Activated naive CD8-positive, alpha-beta T cell treated with anti-CD3 and anti-CD28 coated beads for 36 hours (primary cell): ENCODE data around the gene MRPL51. TPM values are rescaled to one million over a fixed set of nuclear protein-coding genes. Genes with fewer than 3 reads are reported as not detected.

Experiments
- DNase-seq: peaks from one replicate; pipeline ENCODE4 v3.0.0; 2021
- H3K27ac Mint-ChIP-seq: one replicate; pipeline ENCODE4 v1.8.0; 2022; ENCODE audit warnings: mild to moderate bottlenecking, moderate library complexity, mixed read lengths
- H3K27me3 Mint-ChIP-seq: one replicate; pipeline ENCODE4 v1.8.0; 2022; ENCODE audit warnings: mild to moderate bottlenecking, mixed read lengths
- H3K36me3 Mint-ChIP-seq: one replicate; pipeline ENCODE4 v1.8.0; 2021; ENCODE audit warnings: mild to moderate bottlenecking, mixed read lengths
- H3K4me1 Mint-ChIP-seq: one replicate; pipeline ENCODE4 v1.8.0; 2021; ENCODE audit warnings: mixed read lengths
- H3K4me3 Mint-ChIP-seq: one replicate; pipeline ENCODE4 v1.8.0; 2022; ENCODE audit warnings: mild to moderate bottlenecking, moderate library complexity, mixed read lengths
- H3K9me3 Mint-ChIP-seq: one replicate; pipeline ENCODE4 v1.8.0; 2022; ENCODE audit warnings: mixed read lengths
- total RNA-seq, 2 experiments: library from RNA; stranded (reverse); gene quantifications; one replicate each; pipeline ENCODE4 v1.2.3, GENCODE V29; 2021

Gene MRPL51
- total RNA-seq, 2 experiments from 2014 or later: 311 to 312 TPM

- DNase-seq: peak; percentile 79
- H3K4me3 Mint-ChIP-seq: peak overlapping the region; percentile 99
- H3K27ac Mint-ChIP-seq: peak overlapping the region; percentile 99
- H3K4me1 Mint-ChIP-seq: peaks cover 59% of the 10 kb centered on the region
- H3K27me3 Mint-ChIP-seq: peaks cover 29% of the 10 kb centered on the region
- peaks cover 72% of the 10 kb centered on the region for H3K36me3 Mint-ChIP-seq
- H3K9me3 Mint-ChIP-seq: no peaks in the 10 kb centered on the region
These were observed 42.1 kb upstream of the MRPL51 start for GRCh38 chr12:6534945-6535696.

- H3K4me1 Mint-ChIP-seq: peaks cover 54% of the 10 kb centered on the region
- no peak for DNase-seq
- peak overlapping the region; percentile 99 for H3K27ac Mint-ChIP-seq
- peak overlapping the region; percentile 99 for H3K4me3 Mint-ChIP-seq
- H3K27me3 Mint-ChIP-seq: peaks cover 29% of the 10 kb centered on the region
- peaks cover 72% of the 10 kb centered on the region for H3K36me3 Mint-ChIP-seq
- H3K9me3 Mint-ChIP-seq: no peaks in the 10 kb centered on the region
These were observed 41.6 kb upstream of the MRPL51 start for GRCh38 chr12:6534695-6534944.

- peaks cover 72% of the 10 kb centered on the region for H3K36me3 Mint-ChIP-seq
- H3K27ac Mint-ChIP-seq: peak within 1 kb of the TSS; percentile 99
- H3K4me1 Mint-ChIP-seq: peaks cover 48% of the 10 kb centered on the region
- no peaks in the 10 kb centered on the region for H3K9me3 Mint-ChIP-seq
- DNase-seq: peak; percentile 93
- H3K4me3 Mint-ChIP-seq: peak within 1 kb of the TSS; percentile 99
- peaks cover 29% of the 10 kb centered on the region for H3K27me3 Mint-ChIP-seq
These were observed 41.0 kb upstream of the MRPL51 start, which contains the start of gene GAPDH for GRCh38 chr12:6533923-6534694. Gene GAPDH, plus strand, starts transcription at chr12:6534517. Its CDS starts 316 bp downstream, at chr12:6534833.

GRCh38 chr12:6533653-6533922 lies 40.5 kb upstream of the MRPL51 start:
- H3K27ac Mint-ChIP-seq: peak overlapping the region; percentile 99
- DNase-seq: no peak
- H3K36me3 Mint-ChIP-seq: peaks cover 73% of the 10 kb centered on the region
- H3K4me1 Mint-ChIP-seq: peaks cover 47% of the 10 kb centered on the region
- peaks cover 29% of the 10 kb centered on the region for H3K27me3 Mint-ChIP-seq
- H3K4me3 Mint-ChIP-seq: peak overlapping the region; percentile 99
- H3K9me3 Mint-ChIP-seq: no peaks in the 10 kb centered on the region

DNA sequence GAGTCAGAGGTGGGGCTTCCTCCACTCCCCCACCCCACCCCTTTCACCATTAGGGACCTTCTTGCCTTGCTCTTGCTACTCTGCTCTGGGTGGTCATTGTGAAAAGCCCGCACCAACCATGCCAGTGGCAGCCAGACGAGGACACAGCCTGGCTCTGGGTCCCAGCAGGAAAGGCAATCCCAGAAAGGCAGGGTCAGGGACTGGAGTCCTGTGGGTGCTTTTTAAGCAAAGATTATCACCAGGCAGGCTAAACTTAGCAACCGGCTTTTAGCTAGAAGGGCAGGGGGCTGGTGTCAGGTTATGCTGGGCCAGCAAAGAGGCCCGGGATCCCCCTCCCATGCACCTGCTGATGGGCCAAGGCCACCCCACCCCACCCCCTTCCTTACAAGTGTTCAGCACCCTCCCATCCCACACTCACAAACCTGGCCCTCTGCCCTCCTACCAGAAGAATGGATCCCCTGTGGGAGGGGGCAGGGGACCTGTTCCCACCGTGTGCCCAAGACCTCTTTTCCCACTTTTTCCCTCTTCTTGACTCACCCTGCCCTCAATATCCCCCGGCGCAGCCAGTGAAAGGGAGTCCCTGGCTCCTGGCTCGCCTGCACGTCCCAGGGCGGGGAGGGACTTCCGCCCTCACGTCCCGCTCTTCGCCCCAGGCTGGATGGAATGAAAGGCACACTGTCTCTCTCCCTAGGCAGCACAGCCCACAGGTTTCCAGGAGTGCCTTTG lies 40.0 kb upstream of the MRPL51 start:
- Mint-ChIP-seq H3K36me3 (peaks cover 71% of the 10 kb centered on the region), H3K4me3 (peak overlapping the region; percentile 99), H3K27me3 (peaks cover 29% of the 10 kb centered on the region), H3K9me3 (no peaks in the 10 kb centered on the region), H3K27ac (peak overlapping the region; percentile 99), H3K4me1 (peaks cover 43% of the 10 kb centered on the region)
- peak; percentile 60 for DNase-seq

DNA sequence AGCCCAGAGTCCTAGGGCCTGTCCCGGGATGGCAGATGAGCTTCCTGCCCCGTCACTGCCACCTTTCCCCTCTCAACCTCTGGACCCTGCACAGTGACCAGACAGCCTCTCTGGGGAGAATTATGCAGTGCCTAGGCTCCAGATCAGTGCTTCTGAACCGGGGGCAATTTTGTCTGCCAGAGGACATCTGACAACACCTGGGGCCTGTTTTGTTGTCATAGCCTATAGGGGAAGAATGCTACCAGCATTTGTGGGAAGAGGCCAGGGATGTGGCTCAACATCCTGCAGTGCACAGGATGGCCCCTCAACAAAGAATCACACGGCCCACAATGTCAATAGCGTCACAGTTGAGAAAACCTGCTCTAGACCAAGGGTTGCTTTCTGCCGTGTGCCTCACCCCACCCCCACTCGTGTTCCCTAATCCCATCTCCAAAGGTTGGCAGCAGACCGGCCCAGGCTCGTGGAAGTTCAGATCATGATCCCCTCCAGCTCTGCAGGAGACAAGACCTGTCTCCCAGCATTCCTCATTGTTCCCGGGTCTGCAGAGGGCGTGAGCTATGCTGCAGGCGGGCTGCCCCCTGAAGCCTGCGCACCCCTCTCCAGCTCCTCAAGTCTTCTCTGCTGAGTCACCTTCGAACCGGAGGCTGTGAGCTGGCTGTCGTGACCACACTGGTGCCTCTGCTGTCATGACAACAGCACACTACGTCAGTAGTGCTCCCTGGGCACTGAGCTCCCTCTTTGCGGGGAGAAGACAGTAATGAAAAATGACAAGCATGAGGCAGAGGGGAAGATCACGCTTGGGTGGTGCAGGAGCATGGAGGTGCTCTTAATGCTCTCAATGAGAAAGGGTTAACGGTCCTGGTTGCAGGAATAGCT lies 39.2 kb upstream of the MRPL51 start:
- H3K36me3 Mint-ChIP-seq: peaks cover 66% of the 10 kb centered on the region
- no peaks in the 10 kb centered on the region for H3K9me3 Mint-ChIP-seq
- peak overlapping the region; percentile 99 for H3K4me3 Mint-ChIP-seq
- H3K27ac Mint-ChIP-seq: peak overlapping the region; percentile 99
- peaks cover 24% of the 10 kb centered on the region for H3K27me3 Mint-ChIP-seq
- DNase-seq: peak; percentile 88
- H3K4me1 Mint-ChIP-seq: peaks cover 37% of the 10 kb centered on the region

- peaks cover 17% of the 10 kb centered on the region for H3K27me3 Mint-ChIP-seq
- H3K4me3 Mint-ChIP-seq: peak overlapping the region; percentile 19
- DNase-seq: no peak
- H3K36me3 Mint-ChIP-seq: peaks cover 57% of the 10 kb centered on the region
- H3K4me1 Mint-ChIP-seq: peaks cover 26% of the 10 kb centered on the region
- no peaks in the 10 kb centered on the region for H3K9me3 Mint-ChIP-seq
- peak overlapping the region; percentile 64 for H3K27ac Mint-ChIP-seq
These were observed 37.7 kb upstream of the MRPL51 start for GRCh38 chr12:6530576-6531260.

- Mint-ChIP-seq H3K4me1 (peaks cover 20% of the 10 kb centered on the region), H3K36me3 (peaks cover 53% of the 10 kb centered on the region), H3K27me3 (peaks cover 5% of the 10 kb centered on the region), H3K9me3 (no peaks in the 10 kb centered on the region), H3K4me3 (no peak overlapping the region), H3K27ac (peak overlapping the region; percentile 29)
- DNase-seq: no peak
These were observed 36.3 kb upstream of the MRPL51 start for GRCh38 chr12:6529291-6529737.

DNA sequence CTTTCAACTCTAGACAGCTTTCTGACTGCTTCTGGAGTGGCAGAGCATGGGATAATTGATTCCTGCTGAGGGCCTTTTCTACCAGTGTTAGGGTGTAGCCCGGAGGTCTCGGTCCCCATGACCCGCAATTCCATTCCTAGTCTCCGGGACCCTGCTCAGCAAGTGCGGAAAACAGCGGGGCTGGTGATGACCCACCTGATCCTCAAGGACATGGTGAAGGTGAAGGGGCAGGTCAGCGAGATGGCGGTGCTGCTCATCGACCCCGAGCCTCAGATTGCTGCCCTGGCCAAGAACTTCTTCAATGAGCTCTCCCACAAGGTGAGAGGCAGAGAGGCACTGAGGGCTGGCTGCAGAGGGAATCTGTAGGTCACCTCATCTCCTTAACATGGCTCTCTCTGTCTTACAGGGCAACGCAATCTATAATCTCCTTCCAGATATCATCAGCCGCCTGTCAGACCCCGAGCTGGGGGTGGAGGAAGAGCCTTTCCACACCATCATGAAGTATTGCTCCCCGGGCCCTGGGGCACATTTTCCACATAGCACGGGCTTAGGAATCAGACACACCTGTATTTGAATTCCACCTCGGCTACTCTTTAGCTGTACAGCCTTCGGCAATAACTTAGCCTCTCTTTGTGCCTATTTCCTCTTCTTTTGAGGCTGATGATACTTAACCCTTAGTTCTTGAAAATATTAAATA lies 35.6 kb upstream of the MRPL51 start:
- peak overlapping the region; percentile 29 for H3K27ac Mint-ChIP-seq

DNA sequence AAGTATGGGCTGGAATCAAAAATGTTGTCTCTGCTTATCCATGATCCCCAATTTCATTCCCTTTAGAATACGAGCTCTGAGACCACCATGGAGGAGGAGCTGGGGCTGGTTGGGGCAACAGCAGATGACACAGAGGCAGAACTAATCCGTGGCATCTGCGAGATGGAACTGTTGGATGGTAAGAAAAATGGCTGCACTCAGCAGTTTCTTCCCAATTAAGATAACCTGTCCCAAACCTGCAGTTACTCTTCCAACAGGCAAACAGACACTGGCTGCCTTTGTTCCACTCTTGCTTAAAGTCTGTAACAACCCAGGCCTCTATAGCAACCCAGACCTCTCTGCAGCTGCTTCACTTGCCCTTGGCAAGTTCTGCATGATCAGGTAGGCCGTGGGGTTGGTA lies 34.6 kb upstream of the MRPL51 start:
- Mint-ChIP-seq H3K4me1 (peaks cover 14% of the 10 kb centered on the region), H3K27me3 (no peaks in the 10 kb centered on the region), H3K27ac (no peak overlapping the region), H3K9me3 (no peaks in the 10 kb centered on the region), H3K36me3 (peaks cover 52% of the 10 kb centered on the region), H3K4me3 (no peak overlapping the region)
- DNase-seq: no peak

More for the DNA sequence above, 35.6 kb upstream of the MRPL51 start:
- H3K4me1 Mint-ChIP-seq: peaks cover 18% of the 10 kb centered on the region
- no peak overlapping the region for H3K4me3 Mint-ChIP-seq
- H3K27me3 Mint-ChIP-seq: no peaks in the 10 kb centered on the region
- H3K36me3 Mint-ChIP-seq: peaks cover 53% of the 10 kb centered on the region
- DNase-seq: no peak
- H3K9me3 Mint-ChIP-seq: no peaks in the 10 kb centered on the region

DNA sequence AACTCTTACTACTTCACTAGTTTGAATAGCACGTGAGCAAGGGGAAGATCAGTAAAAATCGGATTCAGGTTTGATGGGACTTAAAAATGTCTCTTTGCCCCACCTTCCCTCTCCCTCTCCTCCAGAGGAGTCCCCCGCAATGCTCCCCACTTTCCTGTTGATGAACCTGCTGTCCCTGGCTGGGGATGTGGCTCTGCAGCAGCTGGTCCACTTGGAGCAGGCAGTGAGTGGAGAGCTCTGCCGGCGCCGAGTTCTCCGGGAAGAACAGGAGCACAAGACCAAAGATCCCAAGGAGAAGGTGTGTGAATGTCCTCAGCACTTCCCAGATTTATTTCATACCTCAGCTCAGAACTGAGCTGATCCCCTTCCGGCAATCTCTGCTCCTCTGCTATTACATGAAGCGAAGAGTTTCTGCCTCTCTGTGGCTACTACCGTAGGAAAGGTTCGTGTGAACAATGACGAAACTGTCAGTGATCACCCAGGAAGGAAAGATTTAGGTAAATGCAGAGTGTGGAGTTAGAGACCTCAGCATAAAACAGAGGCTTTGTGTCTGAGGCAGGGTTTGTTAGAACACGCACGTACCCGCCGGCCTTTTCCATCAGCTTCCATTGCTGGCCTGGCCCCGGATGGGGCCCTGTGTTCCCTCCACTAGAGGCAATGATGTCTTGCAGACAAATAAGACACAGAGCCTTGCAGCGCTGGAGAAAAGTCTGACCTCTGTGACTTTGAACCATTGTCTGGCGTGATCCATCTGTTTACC lies 33.9 kb upstream of the MRPL51 start:
- H3K9me3 Mint-ChIP-seq: no peaks in the 10 kb centered on the region
- H3K4me1 Mint-ChIP-seq: peaks cover 7% of the 10 kb centered on the region
- no peaks in the 10 kb centered on the region for H3K27me3 Mint-ChIP-seq

DNA sequence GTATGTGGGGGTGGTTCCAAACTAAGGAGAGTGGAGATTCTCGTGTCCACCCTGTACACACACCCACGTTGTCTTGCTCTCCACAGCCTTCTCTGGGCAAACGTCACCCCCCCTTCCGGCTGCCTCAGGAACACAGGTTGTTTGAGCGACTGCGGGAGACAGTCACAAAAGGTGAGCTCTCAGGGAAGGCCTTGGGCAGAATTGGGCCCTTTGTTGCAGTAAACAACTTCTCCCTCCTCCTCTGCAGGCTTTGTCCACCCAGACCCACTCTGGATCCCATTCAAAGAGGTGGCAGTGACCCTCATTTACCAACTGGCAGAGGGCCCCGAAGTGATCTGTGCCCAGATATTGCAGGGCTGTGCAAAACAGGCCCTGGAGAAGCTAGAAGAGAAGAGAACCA lies 33.1 kb upstream of the MRPL51 start:
- H3K4me3 Mint-ChIP-seq: no peak overlapping the region
- DNase-seq: no peak
- peaks cover 4% of the 10 kb centered on the region for H3K4me1 Mint-ChIP-seq
- no peak overlapping the region for H3K27ac Mint-ChIP-seq
- H3K36me3 Mint-ChIP-seq: peaks cover 53% of the 10 kb centered on the region
- no peaks in the 10 kb centered on the region for H3K9me3 Mint-ChIP-seq
- H3K27me3 Mint-ChIP-seq: no peaks in the 10 kb centered on the region

More for the DNA sequence above, 33.9 kb upstream of the MRPL51 start:
- DNase-seq: no peak
- Mint-ChIP-seq H3K27ac (no peak overlapping the region), H3K4me3 (no peak overlapping the region), H3K36me3 (peaks cover 51% of the 10 kb centered on the region)

GRCh38 chr12:6524648-6525047 lies 31.6 kb upstream of the MRPL51 start:
- no peak overlapping the region for H3K27ac Mint-ChIP-seq
- no peak overlapping the region for H3K4me3 Mint-ChIP-seq
- no peak for DNase-seq
- H3K4me1 Mint-ChIP-seq: no peaks in the 10 kb centered on the region
- H3K27me3 Mint-ChIP-seq: no peaks in the 10 kb centered on the region
- H3K9me3 Mint-ChIP-seq: no peaks in the 10 kb centered on the region
- peaks cover 55% of the 10 kb centered on the region for H3K36me3 Mint-ChIP-seq
